ENCODE data around the gene PAK4. TPM values are rescaled to one million over a fixed set of nuclear protein-coding genes. Genes with fewer than 3 reads are reported as not detected.

The PAK4 gene
- total RNA-seq (1 to 10 TPM; 2.7 to 6.3 TPM), total RNA-seq (3.5 to 28.4 (median 13.6) reads per million in 172 experiments)
- 8.3 TPM for polyA plus RNA-seq (2013, experiment 1 of 2)
- polyA plus RNA-seq (2013, experiment 2 of 2), result 9.0 TPM

DNA sequence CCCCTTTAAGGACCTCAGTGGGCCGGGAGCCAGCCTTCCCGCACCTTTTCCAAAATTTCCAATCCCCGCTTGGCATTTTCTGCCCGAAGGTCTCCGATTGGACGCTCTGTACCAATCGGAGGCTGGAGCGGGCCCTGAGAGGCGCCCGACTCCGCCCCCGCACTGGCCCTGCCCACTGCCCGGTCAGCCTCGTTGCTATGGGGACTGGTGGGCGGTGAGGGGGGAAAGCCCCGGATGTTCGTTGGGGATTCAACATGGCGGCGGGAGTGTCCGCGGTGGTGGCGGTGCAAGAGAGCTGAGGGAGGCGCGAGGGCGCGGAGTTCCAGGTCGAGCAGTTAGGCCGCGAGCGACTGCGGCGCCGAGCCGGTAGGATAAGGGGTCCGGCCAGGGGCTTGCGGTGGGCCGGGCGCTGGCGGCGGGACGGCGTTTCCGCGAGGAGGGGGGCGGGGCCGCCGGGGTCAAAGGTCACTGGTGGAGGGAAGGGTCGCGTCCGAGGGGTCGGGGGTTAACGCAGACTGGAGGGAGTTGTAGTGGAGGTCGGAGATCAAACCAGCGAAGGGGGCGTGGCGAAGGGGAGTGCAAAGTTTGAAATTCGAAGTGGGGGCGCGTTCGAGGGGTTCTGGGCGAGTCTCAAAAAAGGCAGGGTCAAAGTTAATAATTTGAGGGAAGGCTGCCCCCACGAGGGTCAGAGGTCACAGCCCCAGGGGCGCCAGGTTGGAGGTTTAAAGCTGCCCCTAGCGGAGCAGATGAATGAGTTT lies at the start of gene PAK4:
TSS of gene PAK4 (plus strand) at position 233 of the 758 bp plus-strand sequence. CDS start 43,768 bp downstream, outside the sequence.
- ATAC-seq (ENCODE audit: poor library complexity) (peak; percentile 91), DNase-seq (peak; percentile 89 to 98 (median 95))
- no peaks in the 10 kb centered on the region for H3K9me3 ChIP-seq (ENCODE audit: control insufficient read depth in 1 of 2, insufficient read depth in 1 of 2, low read length in 2 of 2)
- H3K27ac ChIP-seq (ENCODE audit: low read depth in 1 of 2, low read length in 2 of 2), result peak within 1 kb of the TSS; percentile 69 to 88
- H3K4me3 ChIP-seq (ENCODE audit: low read length), result peak within 1 kb of the TSS; percentile 58
- no peaks in the 10 kb centered on the region for H3K9me3 Mint-ChIP-seq
- peaks cover 55% of the 10 kb centered on the region for H3K4me1 Mint-ChIP-seq (ENCODE audit: low read depth)
- peak within 1 kb of the TSS; percentile 93 for H3K4me3 Mint-ChIP-seq
- H3K4me1 ChIP-seq (ENCODE audit: insufficient read depth, low read length), result peaks cover 30% of the 10 kb centered on the region
- TF ChIP-seq, protein P1, sequence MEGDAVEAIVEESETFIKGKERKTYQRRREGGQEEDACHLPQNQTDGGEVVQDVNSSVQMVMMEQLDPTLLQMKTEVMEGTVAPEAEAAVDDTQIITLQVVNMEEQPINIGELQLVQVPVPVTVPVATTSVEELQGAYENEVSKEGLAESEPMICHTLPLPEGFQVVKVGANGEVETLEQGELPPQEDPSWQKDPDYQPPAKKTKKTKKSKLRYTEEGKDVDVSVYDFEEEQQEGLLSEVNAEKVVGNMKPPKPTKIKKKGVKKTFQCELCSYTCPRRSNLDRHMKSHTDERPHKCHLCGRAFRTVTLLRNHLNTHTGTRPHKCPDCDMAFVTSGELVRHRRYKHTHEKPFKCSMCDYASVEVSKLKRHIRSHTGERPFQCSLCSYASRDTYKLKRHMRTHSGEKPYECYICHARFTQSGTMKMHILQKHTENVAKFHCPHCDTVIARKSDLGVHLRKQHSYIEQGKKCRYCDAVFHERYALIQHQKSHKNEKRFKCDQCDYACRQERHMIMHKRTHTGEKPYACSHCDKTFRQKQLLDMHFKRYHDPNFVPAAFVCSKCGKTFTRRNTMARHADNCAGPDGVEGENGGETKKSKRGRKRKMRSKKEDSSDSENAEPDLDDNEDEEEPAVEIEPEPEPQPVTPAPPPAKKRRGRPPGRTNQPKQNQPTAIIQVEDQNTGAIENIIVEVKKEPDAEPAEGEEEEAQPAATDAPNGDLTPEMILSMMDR (IDR thresholded peaks at IDR 0.05), result no peak
- no peaks in the 10 kb centered on the region for H3K36me3 ChIP-seq (ENCODE audit: insufficient read depth, low read length)
- intact Hi-C loops (cut with DNase I, micrococcal nuclease), result loop anchor here (5.0 to 10.0 kb wide), 4 partner anchors 267 to 549 kb away; partner anchors contain the start of genes EID2B (in 1 of the 2), MED29 (in 1 of the 2), PAF1 (in 1 of the 2) and PLEKHG2 (in 1 of the 2)
- peaks cover 5% of the 10 kb centered on the region for H3K36me3 Mint-ChIP-seq (ENCODE audit: low read depth)
- peak within 1 kb of the TSS; percentile 92 for H3K27ac Mint-ChIP-seq
- peaks cover 5% of the 10 kb centered on the region for H3K27me3 Mint-ChIP-seq
- no peaks in the 10 kb centered on the region for H3K27me3 ChIP-seq (ENCODE audit: control insufficient read depth in 1 of 2, insufficient read depth in 2 of 2, low read length in 2 of 2)
- ChIA-PET POLR2A (interaction anchor here (0.9 to 1.6 kb wide), 3 partner anchors 202 to 355 kb away, joined by 3 to 5 read pairs (median 4); partner anchors contain the start of genes SAMD4B and TIMM50), CTCF (interaction anchor here (0.7 kb wide), 1 partner anchor 202 kb away, joined by 3 read pairs; no protein-coding TSS in a partner anchor)

DNA sequence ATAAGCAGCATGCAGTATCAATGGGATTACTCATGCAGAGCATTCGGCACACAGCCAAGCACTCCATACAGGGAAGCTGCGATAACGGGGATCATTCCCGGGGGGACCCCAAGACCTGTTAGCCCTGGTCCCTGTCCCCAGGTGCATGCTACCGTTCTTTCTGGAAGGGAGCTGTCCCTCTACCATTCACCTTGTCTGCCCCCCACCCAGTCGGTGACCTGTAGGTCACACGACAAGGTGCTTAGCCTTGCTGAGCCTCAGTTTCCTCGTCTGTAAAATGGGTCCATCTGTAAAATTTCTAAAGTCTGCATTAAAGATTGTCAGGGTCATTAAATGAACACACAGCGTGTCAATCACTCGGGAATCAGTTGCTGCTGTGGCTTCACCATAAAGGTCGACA lies 48.3 kb upstream of the PAK4 start:
- POLR2A ChIA-PET, result no interaction called here
- H3K27ac ChIP-seq (ENCODE audit: low read depth in 1 of 2, low read length in 2 of 2), result no peak overlapping the region
- Mint-ChIP-seq H3K36me3 (ENCODE audit: low read depth) (no peaks in the 10 kb centered on the region), H3K27ac (no peak overlapping the region), H3K4me1 (ENCODE audit: low read depth) (peaks cover 14% of the 10 kb centered on the region), H3K4me3 (no peak overlapping the region), H3K9me3 (no peaks in the 10 kb centered on the region), H3K27me3 (peaks cover 31% of the 10 kb centered on the region)
- H3K27me3 ChIP-seq (ENCODE audit: control insufficient read depth in 1 of 2, insufficient read depth in 2 of 2, low read length in 2 of 2), result peaks cover 2 to 9% of the 10 kb centered on the region in 2 experiments
- DNase-seq, result no peak
- no peak overlapping the region for H3K4me3 ChIP-seq (ENCODE audit: low read length)
- no peaks in the 10 kb centered on the region for H3K9me3 ChIP-seq (ENCODE audit: control insufficient read depth in 1 of 2, insufficient read depth in 1 of 2, low read length in 2 of 2)
- CTCF ChIA-PET, result no interaction called here
- ATAC-seq (ENCODE audit: poor library complexity), result no peak
- TF ChIP-seq, protein P1 (IDR thresholded peaks at IDR 0.05), result no peak
- no peaks in the 10 kb centered on the region for H3K36me3 ChIP-seq (ENCODE audit: insufficient read depth, low read length)
- peaks cover 23% of the 10 kb centered on the region for H3K4me1 ChIP-seq (ENCODE audit: insufficient read depth, low read length)
- intact Hi-C loops (cut with DNase I, micrococcal nuclease), result no loop called here

DNA sequence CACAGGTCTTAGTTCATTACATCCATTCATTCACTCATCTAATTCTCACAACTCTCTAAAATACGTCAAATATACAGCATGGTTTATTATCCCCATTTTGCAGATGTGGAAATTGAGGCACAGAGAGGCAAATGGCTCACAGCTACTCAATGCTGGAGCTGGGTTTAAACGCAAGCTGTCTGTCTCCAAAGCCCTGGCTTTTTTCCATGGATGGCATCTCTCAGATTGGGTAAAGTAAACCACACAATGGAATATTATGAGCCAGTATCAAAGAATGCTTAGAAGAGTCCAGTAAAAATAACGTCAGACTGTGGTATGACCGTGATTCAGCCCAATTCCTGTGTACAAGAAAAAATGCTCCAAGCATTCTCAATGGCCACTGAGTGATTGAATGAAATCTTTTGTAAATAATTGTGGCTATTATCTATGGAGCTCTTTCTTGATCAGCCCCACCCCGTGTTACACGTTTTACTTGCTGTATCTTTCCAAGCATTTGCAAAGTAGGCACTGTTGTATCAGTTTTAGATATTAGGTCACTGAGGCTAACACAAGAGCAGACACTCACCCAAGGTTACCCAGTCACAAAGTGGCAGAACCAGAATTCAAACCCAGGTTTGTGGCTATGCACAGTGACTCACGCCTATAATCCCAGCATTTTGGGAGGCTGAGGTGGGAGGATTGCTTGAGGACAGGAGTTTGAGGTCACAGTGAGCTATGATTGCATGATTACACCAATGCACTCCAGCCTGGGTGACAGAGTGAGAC lies 47.0 kb upstream of the PAK4 start:
- H3K36me3 ChIP-seq (ENCODE audit: insufficient read depth, low read length), result no peaks in the 10 kb centered on the region
- H3K9me3 Mint-ChIP-seq, result no peaks in the 10 kb centered on the region
- peaks cover 21% of the 10 kb centered on the region for H3K4me1 ChIP-seq (ENCODE audit: insufficient read depth, low read length)
- ChIA-PET CTCF (interaction anchor here (1.3 kb wide), 1 partner anchor 12 kb away, joined by 3 read pairs; no protein-coding TSS in a partner anchor), POLR2A (no interaction called here)
- no peak for DNase-seq
- TF ChIP-seq, protein P1 (IDR thresholded peaks at IDR 0.05), result no peak
- H3K27me3 ChIP-seq (ENCODE audit: control insufficient read depth in 1 of 2, insufficient read depth in 2 of 2, low read length in 2 of 2), result peaks cover 15 to 22% of the 10 kb centered on the region in 2 experiments
- H3K36me3 Mint-ChIP-seq (ENCODE audit: low read depth), result no peaks in the 10 kb centered on the region
- H3K27me3 Mint-ChIP-seq, result peaks cover 44% of the 10 kb centered on the region
- intact Hi-C loops (cut with DNase I, micrococcal nuclease), result no loop called here
- no peaks in the 10 kb centered on the region for H3K9me3 ChIP-seq (ENCODE audit: control insufficient read depth in 1 of 2, insufficient read depth in 1 of 2, low read length in 2 of 2)
- H3K4me1 Mint-ChIP-seq (ENCODE audit: low read depth), result peaks cover 16% of the 10 kb centered on the region
- H3K27ac ChIP-seq (ENCODE audit: low read depth in 1 of 2, low read length in 2 of 2), result no peak overlapping the region
- ATAC-seq (ENCODE audit: poor library complexity), result no peak
- no peak overlapping the region for H3K27ac Mint-ChIP-seq
- no peak overlapping the region for H3K4me3 Mint-ChIP-seq
- no peak overlapping the region for H3K4me3 ChIP-seq (ENCODE audit: low read length)

Data from CD4-positive, alpha-beta T cell (primary cell).